HL-60 (cell line): Measurements from ENCODE around the gene HSD3B1.

Experiments used
- DNase-seq, 2 experiments: peaks; one replicate each; pipeline ENCODE4 v3.0.0-alpha.2; 2010 to 2020; ENCODE audit warnings: low read depth in 1 of 2, low spot score in 1 of 2
- H3K27ac ChIP-seq: fragments of 250-450 bp; sonication (Bioruptor Pico); replicated peaks from 2 replicates; pipeline ENCODE4 v1.5.1; 2020; ENCODE audit warnings: mild to moderate bottlenecking, moderate library complexity
- H3K27me3 ChIP-seq: fragments of 250-450 bp; sonication (Bioruptor Pico); 2 replicates; pipeline ENCODE4 v1.5.1; 2021; ENCODE audit warnings: mild to moderate bottlenecking, moderate library complexity; ENCODE audit not compliant: insufficient read depth, poor library complexity, severe bottlenecking
- H3K4me3 ChIP-seq: replicated peaks from 2 replicates; pipeline ENCODE4 v1.5.1; 2011; ENCODE audit warnings: mild to moderate bottlenecking, control low read depth, low read length; ENCODE audit not compliant: insufficient read depth
- CTCF ChIP-seq: IDR thresholded peaks from one replicate; pipeline ENCODE4 v1.5.1; 2011; ENCODE audit warnings: low read length, control low read depth, inconsistent platforms; ENCODE audit not compliant: insufficient read depth
- GABPA ChIP-seq: IDR thresholded peaks from 2 replicates; pipeline ENCODE4 v1.6.1; 2012; ENCODE audit warnings: low read depth
- POLR2AphosphoS5 ChIP-seq: IDR thresholded peaks from 2 replicates; pipeline ENCODE4 v1.6.1; 2012; ENCODE audit warnings: low read depth
- SPI1 ChIP-seq: IDR thresholded peaks from 2 replicates; pipeline ENCODE4 v1.6.1; 2012; ENCODE audit warnings: low read depth, mild to moderate bottlenecking, borderline replicate concordance
- TF ChIP-seq, protein P1 (sequence below): IDR thresholded peaks from 2 replicates; pipeline ENCODE4 v1.6.1; 2012; ENCODE audit warnings: low read depth; ENCODE audit not compliant: insufficient replicate concordance

The HSD3B1 gene

GRCh38 chr1:119482517-119483425 lies 24.2 kb upstream of the HSD3B1 start:
- Histone ChIP-seq H3K4me3 (no peak overlapping the region), H3K27ac (no peak overlapping the region), H3K27me3 (peaks cover 6% of the 10 kb centered on the region)
- TF ChIP-seq GABPA (no peak), CTCF (no peak), POLR2AphosphoS5 (no peak), SPI1 (no peak)
- TF ChIP-seq, protein P1, sequence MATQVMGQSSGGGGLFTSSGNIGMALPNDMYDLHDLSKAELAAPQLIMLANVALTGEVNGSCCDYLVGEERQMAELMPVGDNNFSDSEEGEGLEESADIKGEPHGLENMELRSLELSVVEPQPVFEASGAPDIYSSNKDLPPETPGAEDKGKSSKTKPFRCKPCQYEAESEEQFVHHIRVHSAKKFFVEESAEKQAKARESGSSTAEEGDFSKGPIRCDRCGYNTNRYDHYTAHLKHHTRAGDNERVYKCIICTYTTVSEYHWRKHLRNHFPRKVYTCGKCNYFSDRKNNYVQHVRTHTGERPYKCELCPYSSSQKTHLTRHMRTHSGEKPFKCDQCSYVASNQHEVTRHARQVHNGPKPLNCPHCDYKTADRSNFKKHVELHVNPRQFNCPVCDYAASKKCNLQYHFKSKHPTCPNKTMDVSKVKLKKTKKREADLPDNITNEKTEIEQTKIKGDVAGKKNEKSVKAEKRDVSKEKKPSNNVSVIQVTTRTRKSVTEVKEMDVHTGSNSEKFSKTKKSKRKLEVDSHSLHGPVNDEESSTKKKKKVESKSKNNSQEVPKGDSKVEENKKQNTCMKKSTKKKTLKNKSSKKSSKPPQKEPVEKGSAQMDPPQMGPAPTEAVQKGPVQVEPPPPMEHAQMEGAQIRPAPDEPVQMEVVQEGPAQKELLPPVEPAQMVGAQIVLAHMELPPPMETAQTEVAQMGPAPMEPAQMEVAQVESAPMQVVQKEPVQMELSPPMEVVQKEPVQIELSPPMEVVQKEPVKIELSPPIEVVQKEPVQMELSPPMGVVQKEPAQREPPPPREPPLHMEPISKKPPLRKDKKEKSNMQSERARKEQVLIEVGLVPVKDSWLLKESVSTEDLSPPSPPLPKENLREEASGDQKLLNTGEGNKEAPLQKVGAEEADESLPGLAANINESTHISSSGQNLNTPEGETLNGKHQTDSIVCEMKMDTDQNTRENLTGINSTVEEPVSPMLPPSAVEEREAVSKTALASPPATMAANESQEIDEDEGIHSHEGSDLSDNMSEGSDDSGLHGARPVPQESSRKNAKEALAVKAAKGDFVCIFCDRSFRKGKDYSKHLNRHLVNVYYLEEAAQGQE, result no peak
- DNase-seq, result no peak

- H3K27me3 ChIP-seq, result peaks cover 6% of the 10 kb centered on the region
- DNase-seq, result no peak
- TF ChIP-seq CTCF (no peak), POLR2AphosphoS5 (no peak), SPI1 (no peak), GABPA (no peak)
- TF ChIP-seq, protein P1, result no peak
- H3K27ac ChIP-seq, result no peak overlapping the region
- no peak overlapping the region for H3K4me3 ChIP-seq
Observed at GRCh38 chr1:119483441-119484200, 23.4 kb upstream of the HSD3B1 start.

DNA sequence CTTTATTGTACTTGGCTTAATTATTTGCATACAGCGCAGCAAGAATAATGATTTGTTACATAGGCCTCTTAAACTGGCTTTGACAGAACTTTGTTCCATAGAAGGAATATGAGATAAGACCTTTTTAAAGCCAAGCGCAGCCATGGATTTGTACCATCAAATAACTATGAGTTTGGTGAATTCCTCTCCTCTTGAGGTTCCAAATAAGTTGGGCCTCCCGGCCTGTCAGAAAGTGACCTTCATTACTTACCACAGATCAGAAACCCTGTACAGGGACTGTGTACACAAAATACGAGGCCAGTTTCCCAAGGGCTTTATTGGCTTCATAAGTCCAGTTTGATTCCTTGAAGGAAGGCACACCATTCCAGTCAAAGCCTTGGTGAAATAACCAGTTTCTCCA lies 21.8 kb upstream of the HSD3B1 start:
- no peak overlapping the region for H3K27ac ChIP-seq
- DNase-seq, result no peak

DNA sequence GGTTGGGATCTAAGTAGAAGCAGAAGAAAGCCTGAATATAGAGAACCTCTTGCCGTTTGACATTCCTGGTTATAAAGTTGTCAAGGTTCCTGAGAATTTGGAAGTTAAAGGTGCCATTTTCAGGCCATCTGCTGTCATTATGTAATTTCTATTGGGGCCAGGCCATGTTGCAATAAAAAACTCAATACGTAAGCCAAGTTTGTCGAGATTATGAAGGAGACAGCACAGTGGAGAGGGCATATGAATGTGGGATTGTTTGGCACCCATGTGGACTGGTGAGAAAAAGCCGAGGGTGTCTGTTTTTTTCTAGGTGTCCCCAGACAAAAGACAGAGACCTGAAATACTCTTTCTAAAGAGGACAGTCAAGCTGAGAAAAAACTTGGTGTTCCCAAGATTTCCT lies 18.8 kb upstream of the HSD3B1 start:
- H3K27me3 ChIP-seq, result peaks cover 7% of the 10 kb centered on the region
- H3K4me3 ChIP-seq, result no peak overlapping the region
- no peak overlapping the region for H3K27ac ChIP-seq
- TF ChIP-seq, protein P1, result no peak
- TF ChIP-seq CTCF, result no peak
- no peak for TF ChIP-seq SPI1
- TF ChIP-seq GABPA, result no peak
- TF ChIP-seq POLR2AphosphoS5, result no peak
- no peak for DNase-seq

More for the DNA sequence above, 21.8 kb upstream of the HSD3B1 start:
- Histone ChIP-seq H3K4me3 (no peak overlapping the region), H3K27me3 (peaks cover 7% of the 10 kb centered on the region)
- no peak for TF ChIP-seq POLR2AphosphoS5
